Astrocyte of the cerebellum (primary cell): Measurements from ENCODE around the gene DRC7.

ENCODE experiments used
- DNase-seq: peaks from one replicate; pipeline ENCODE4 v3.0.0-alpha.2; 2011; ENCODE audit warnings: low read depth
- H3K4me3 ChIP-seq: 2 replicates; pipeline ENCODE4 v1.5.1; 2011; ENCODE audit warnings: mild to moderate bottlenecking, low read depth, low read length, moderate library complexity
- in situ Hi-C: cut with HindIII; loops from 2 replicates; pipeline ENCODE4 v1.10.0; 2017; ENCODE audit warnings: low sequenced_read_pairs
- TF ChIP-seq, protein P1 (sequence below): IDR thresholded peaks from 2 replicates; pipeline ENCODE4 v1.5.1; 2012; ENCODE audit warnings: low read length, low read depth, moderate library complexity, mild to moderate bottlenecking; ENCODE audit errors: missing control alignments

The DRC7 gene

GRCh38 chr16:57757326-57757786, 62.8 kb downstream of the DRC7 start:
- in situ Hi-C loops = no loop called here
- no peak for DNase-seq
- no peak overlapping the region for H3K4me3 ChIP-seq
- TF ChIP-seq, protein P1, sequence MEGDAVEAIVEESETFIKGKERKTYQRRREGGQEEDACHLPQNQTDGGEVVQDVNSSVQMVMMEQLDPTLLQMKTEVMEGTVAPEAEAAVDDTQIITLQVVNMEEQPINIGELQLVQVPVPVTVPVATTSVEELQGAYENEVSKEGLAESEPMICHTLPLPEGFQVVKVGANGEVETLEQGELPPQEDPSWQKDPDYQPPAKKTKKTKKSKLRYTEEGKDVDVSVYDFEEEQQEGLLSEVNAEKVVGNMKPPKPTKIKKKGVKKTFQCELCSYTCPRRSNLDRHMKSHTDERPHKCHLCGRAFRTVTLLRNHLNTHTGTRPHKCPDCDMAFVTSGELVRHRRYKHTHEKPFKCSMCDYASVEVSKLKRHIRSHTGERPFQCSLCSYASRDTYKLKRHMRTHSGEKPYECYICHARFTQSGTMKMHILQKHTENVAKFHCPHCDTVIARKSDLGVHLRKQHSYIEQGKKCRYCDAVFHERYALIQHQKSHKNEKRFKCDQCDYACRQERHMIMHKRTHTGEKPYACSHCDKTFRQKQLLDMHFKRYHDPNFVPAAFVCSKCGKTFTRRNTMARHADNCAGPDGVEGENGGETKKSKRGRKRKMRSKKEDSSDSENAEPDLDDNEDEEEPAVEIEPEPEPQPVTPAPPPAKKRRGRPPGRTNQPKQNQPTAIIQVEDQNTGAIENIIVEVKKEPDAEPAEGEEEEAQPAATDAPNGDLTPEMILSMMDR = peak; percentile 96

- DNase-seq = no peak
- TF ChIP-seq, protein P1 = no peak
- in situ Hi-C loops = no loop called here
- no peak overlapping the region for H3K4me3 ChIP-seq
Observed at GRCh38 chr16:57757883-57758282, 63.3 kb downstream of the DRC7 start.

- DNase-seq = no peak
- in situ Hi-C loops = no loop called here
- H3K4me3 ChIP-seq = no peak overlapping the region
- TF ChIP-seq, protein P1 = no peak
Observed at GRCh38 chr16:57758331-57759117, 63.9 kb downstream of the DRC7 start.

DNA sequence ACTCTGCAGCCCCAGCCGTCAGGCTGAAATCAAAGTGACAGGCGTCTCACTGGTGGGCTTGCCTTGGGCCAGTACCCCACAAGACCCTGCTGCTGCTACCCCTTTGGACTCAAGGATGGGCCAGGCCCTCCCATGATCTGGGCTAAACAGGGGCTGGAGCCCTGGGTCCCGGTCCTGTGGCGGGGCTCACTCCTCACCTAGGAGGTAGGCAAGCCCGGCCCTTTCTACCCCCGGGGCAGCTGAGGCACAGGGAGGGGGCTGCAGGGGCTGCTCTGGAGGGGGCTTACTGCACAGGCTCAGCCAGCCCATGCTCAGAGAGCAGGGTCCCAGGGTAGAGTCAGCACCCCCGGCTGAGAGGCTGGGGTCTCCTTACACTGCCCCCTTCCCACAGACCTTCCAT, 64.5 kb downstream of the DRC7 start:
- TF ChIP-seq, protein P1 = no peak
- no peak for DNase-seq
- no peak overlapping the region for H3K4me3 ChIP-seq
- in situ Hi-C loops = no loop called here

DNA sequence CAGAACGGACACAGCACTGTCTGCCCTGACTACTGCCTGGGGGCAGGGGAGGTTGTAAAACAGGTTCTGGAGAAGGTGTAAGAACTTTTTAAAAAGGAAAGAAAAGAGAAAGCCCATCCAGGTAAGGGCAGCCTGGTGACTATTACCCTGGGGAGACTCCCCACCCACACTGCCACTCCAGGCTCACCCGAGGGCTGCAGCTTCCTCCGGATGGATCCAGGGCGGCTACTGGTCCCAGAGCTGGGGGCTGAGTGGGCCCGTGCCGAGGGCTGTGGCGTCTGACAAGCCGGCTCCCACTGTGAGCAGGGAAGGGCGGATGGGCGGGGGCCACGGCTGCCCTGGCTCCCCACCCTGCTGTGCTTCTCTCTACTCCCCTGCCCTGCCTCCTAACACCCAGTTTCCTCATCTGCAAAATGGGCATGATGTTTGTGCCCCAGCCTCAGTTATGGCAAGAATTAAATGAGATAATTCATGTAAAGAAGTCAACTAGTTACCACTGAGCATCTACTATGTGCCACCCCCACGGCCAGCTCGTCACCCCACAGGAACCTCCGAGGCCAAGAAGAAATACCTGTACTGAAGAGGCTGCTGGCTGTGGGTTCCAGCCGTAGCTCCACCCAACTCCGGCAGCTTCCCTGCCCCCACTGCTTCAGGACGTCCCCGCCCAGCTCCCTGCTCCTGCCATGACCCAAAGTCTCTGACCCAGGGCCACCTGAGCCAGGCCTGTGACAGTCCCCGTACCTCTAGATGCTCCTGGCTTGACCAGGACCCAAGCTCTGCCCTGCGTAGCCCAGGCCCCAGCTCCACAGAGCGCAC, 65.1 kb downstream of the DRC7 start:
- no peak for DNase-seq
- H3K4me3 ChIP-seq = no peak overlapping the region
- TF ChIP-seq, protein P1 = no peak
- in situ Hi-C loops = no loop called here

DNA sequence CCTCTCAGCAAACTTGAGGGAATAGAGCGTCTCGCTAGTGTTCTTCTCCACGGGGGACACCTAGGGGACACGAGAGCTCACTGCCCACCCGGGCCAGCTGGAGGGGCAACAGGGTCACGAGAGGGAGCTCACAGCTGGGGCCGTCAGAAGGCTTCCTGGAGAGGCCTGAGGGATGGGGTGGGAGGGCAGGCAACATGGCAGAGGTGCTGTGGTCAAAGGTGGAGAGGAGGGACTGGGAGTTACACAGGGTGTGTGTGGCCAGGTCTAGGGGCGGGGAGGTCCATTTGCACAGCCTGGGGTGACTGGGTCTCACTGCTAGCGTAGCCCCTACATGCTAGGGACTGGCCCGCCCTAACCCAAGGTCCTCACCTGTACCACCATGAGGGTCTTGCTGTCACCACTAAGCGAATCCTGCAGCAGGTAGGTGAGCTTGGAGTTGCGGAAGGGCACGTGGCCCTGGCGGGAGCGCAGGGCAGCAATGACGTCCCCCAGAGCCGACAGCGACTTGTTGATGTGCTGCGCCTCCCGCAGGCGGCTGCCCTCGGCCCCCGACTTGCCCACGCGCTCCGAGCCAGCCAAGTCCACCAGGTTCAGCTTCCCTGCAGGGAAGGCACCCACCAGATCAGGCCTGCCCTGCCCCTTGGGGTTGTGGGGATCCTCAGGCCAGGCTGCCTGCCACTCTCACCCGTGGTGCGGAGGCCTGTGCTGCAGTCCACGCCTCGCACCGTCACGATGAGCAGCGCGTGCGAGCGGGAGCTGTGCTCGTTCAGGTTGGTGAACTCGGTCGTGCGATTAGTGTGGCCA, 66.0 kb downstream of the DRC7 start:
- TF ChIP-seq, protein P1 = no peak
- in situ Hi-C loops = no loop called here
- DNase-seq = no peak
- no peak overlapping the region for H3K4me3 ChIP-seq
